GM12878 (cell line): ENCODE measurements around the gene CTSS. TPM values are rescaled to one million over a fixed set of nuclear protein-coding genes. Genes with fewer than 3 reads are reported as not detected.

Source experiments
- ATAC-seq: fragments of 200-7000 bp; cut with Tn5 transposase; 3 replicates; pipeline ENCODE4 v1.9.1; 2020; ENCODE audit warnings: mild to moderate bottlenecking, moderate library complexity
- BruUV-seq: library from RNA; stranded (reverse); fragments of 400-500 nt; replicated peaks from 2 replicates; lab custom pipeline; 2021; lab: Mats Ljungman, UMichigan
- CTCF ChIA-PET: fragments of 300-600 bp; sonication (Branson Sonifier 250); formaldehyde crosslinking; extraction: SDS; loops from one replicate; lab custom pipeline; 2021; ENCODE audit warnings: inconsistent platforms; lab: Yijun Ruan, JAX
- POLR2A ChIA-PET: fragments of 350-600 bp; formaldehyde crosslinking; extraction: SDS; loops from one replicate; lab custom pipeline; 2021; ENCODE audit warnings: inconsistent platforms; lab: Charles Lee
- RAD21 ChIA-PET: fragments of 300-600 bp; sonication (Branson Sonifier 250); formaldehyde crosslinking; loops from one replicate; lab custom pipeline; 2023; ENCODE audit warnings: antibody characterized with exemption; ENCODE audit not compliant: unreplicated experiment; lab: Charles Lee
- SMC1A ChIA-PET: fragments of 300-600 bp; sonication (Branson Sonifier 250); formaldehyde crosslinking; loops from one replicate; lab custom pipeline; 2023; ENCODE audit not compliant: unreplicated experiment, uncharacterized antibody; lab: Charles Lee
- DNase-seq: peaks from one replicate; pipeline ENCODE4 v3.0.0-alpha.2; 2011; ENCODE audit warnings: low read depth, low spot score
- FAIRE-seq: peaks from 3 replicates; lab custom pipeline; 2011; peaks lifted over from hg19 to GRCh38; lab: Jason Lieb, UNC
- H2AFZ ChIP-seq: 2 replicates; pipeline ENCODE4 v1.6.0; 2011; ENCODE audit warnings: low read depth, low read length, control low read depth; ENCODE audit not compliant: control insufficient read depth
- H3K27ac ChIP-seq: 2 replicates; pipeline ENCODE4 v1.5.1; 2011; ENCODE audit warnings: control low read depth; ENCODE audit not compliant: control insufficient read depth, insufficient read depth
- H3K27me3 ChIP-seq, 2 experiments: replicated peaks in 1 of 2; 2 replicates each; pipeline versions ENCODE4 v1.6.0 to v1.6.1; 2011; ENCODE audit warnings: low read length in 1 of 2; ENCODE audit not compliant: control insufficient read depth in 2 of 2, insufficient read depth in 2 of 2
- H3K36me3 ChIP-seq, 2 experiments: 2 replicates each; pipeline ENCODE4 v1.5.1; 2011; ENCODE audit warnings: low read length in 1 of 2; ENCODE audit not compliant: control insufficient read depth in 2 of 2, insufficient read depth in 2 of 2
- H3K4me1 ChIP-seq: 2 replicates; pipeline ENCODE4 v1.6.1; 2011; ENCODE audit warnings: mild to moderate bottlenecking, low read length, moderate library complexity, mixed read lengths; ENCODE audit not compliant: control insufficient read depth, insufficient read depth
- H3K4me2 ChIP-seq: 2 replicates; pipeline ENCODE4 v1.6.0; 2011; ENCODE audit warnings: control low read depth; ENCODE audit not compliant: control insufficient read depth, insufficient read depth
- H3K4me3 ChIP-seq: fragments of 200-600 bp; sonication (generic); 2 replicates; pipeline ENCODE4 v1.5.1; 2016
- H3K79me2 ChIP-seq: 2 replicates; pipeline ENCODE4 v1.6.0; 2011; ENCODE audit warnings: low read length; ENCODE audit not compliant: control insufficient read depth, insufficient read depth
- H3K9ac ChIP-seq: 2 replicates; pipeline ENCODE4 v1.8.0; 2011; ENCODE audit warnings: low read length, control low read depth, mixed read lengths; ENCODE audit not compliant: control insufficient read depth, insufficient read depth
- H3K9me3 ChIP-seq: replicated peaks from 3 replicates; pipeline ENCODE4 v1.5.1; 2011; ENCODE audit warnings: mild to moderate bottlenecking, low read length; ENCODE audit not compliant: control insufficient read depth, insufficient read depth
- H4K20me1 ChIP-seq: 2 replicates; pipeline ENCODE4 v1.6.0; 2011; ENCODE audit not compliant: control insufficient read depth, insufficient read depth
- CHD1 ChIP-seq: IDR thresholded peaks from 2 replicates; pipeline ENCODE4 v1.6.1; 2012; ENCODE audit warnings: low read depth, low read length, improper control_type of control experiment
- ETV6 ChIP-seq, 2 experiments: fragments of 450-650 bp in 1 of 2; IDR thresholded peaks in 1 of 2; conservative IDR thresholded peaks in 1 of 2; 2 replicates each; pipeline ENCODE4 v1.6.1; 2014; ENCODE audit warnings: antibody characterized with exemption in 1 of 2, borderline replicate concordance in 1 of 2, low read depth in 1 of 2, mild to moderate bottlenecking in 1 of 2, moderate library complexity in 1 of 2
- IKZF2 ChIP-seq, 2 experiments: fragments of 450-650 bp; IDR thresholded peaks; 2 replicates each; pipeline ENCODE4 v1.6.1; 2017; ENCODE audit warnings: mild to moderate bottlenecking in 2 of 2, moderate library complexity in 2 of 2
- MXI1 ChIP-seq: fragments of 150-350 bp; IDR thresholded peaks from 2 replicates; pipeline ENCODE4 v1.6.1; 2011; ENCODE audit warnings: low read depth, mild to moderate bottlenecking, inconsistent platforms, low read length, improper control_type of control experiment
- NFIC ChIP-seq: IDR thresholded peaks from 2 replicates; pipeline ENCODE4 v1.6.1; 2012; ENCODE audit warnings: low read depth, mild to moderate bottlenecking, inconsistent platforms, low read length, moderate library complexity
- NR2C2 ChIP-seq: IDR thresholded peaks from 2 replicates; pipeline ENCODE4 v1.6.1; 2011; ENCODE audit warnings: borderline replicate concordance, low read depth; ENCODE audit not compliant: control insufficient read depth, insufficient read length
- RUNX3 ChIP-seq: IDR thresholded peaks from 2 replicates; pipeline ENCODE4 v1.6.1; 2012; ENCODE audit warnings: low read length, inconsistent platforms
- WGBS: methylation state at CpG from one replicate; pipeline ENCODE4 v1.1.6; 2016; ENCODE audit warnings: low lambda C conversion rate; ENCODE audit not compliant: insufficient replicate concordance, insufficient coverage; ENCODE audit errors: missing lambda C conversion rate; 5-methylcytosine and 5-hydroxymethylcytosine counted together
- in situ Hi-C: fragments of 300-500 bp; cut with MboI; formaldehyde crosslinking; loops from 9 replicates; pipeline ENCODE4 v1.14.3; 2018; ENCODE audit warnings: mixed read lengths
- intact Hi-C: fragments of 100-400 bp; cut with micrococcal nuclease; formaldehyde crosslinking; loops from one replicate; pipeline ENCODE4 v1.14.2; 2022; ENCODE audit not compliant: unreplicated experiment
- polyA plus RNA-seq, 11 experiments: library from polyadenylated mRNA; depleted of rRNA in 4 of 11; unstranded in 6 of 11; stranded (reverse) in 5 of 11; fragments of >200 nt; fragmentation: Nextera tagmentation in 4 of 11; fragmentation: Illumina TruSeq in 1 of 11; extraction: Ambion mirVana in 4 of 11; extraction: Trizol in 1 of 11; gene quantifications; 1 replicate in 1 of 11; 2 replicates in 10 of 11; pipeline versions ENCODE4 v1.2.1 to v1.2.3, GENCODE V29; 2011 to 2016; ENCODE audit warnings: inconsistent platforms in 2 of 11, missing spikeins in 2 of 11, low read depth in 1 of 11
- total RNA-seq, 4 experiments: library from RNA; depleted of rRNA in 3 of 4; stranded (reverse); fragments of >200 nt in 3 of 4; fragmentation: Illumina TruSeq in 1 of 4; extraction: Trizol in 1 of 4; gene quantifications; 2 replicates each; pipeline versions ENCODE4 v1.2.1 to v1.2.3, GENCODE V29; 2013 to 2021
- TF ChIP-seq, protein P1 (sequence below): fragments of 450-650 bp; IDR thresholded peaks from 2 replicates; pipeline ENCODE4 v1.6.1; 2017; ENCODE audit warnings: low read depth, mild to moderate bottlenecking, moderate library complexity

The CTSS gene
- total and polyA plus RNA-seq, 10 of the 15 experiments (the other 5 are each of a cell fraction or from before 2014, with no cell fraction given) = 32.8 to 174 (median 60.9) TPM

DNA sequence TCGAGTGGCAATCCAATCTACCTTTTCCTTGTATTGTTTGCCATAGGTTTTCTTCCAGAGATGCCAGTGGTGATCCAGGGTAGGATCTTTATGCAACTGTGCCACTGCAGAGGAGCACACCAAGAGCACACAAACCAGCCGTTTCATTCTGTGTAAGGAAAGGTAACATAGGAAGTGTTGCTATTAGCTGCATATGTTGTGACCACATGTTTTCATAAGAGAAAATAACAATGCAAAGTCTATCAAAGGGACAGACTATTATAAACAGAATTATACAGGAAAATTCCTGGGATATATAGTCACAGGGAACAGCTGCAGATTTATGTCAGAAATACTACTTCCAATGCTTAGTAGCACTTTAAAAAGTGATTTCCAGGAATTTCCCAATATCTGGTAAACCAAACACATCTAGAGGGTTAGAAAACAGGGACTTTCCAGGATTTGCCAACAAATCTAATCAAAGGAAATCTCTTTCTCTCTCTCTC, 919 bp downstream of the CTSS start:
- no TSS peak for BruUV-seq
- Histone ChIP-seq H3K4me2 (peak overlapping the region; percentile 66), H3K27me3 (no peaks in the 10 kb centered on the region), H3K27ac (peak overlapping the region; percentile 96), H3K79me2 (peaks cover 43% of the 10 kb centered on the region), H3K4me1 (peaks cover 9% of the 10 kb centered on the region), H3K9ac (peak overlapping the region; percentile 83), H2AFZ (no peak overlapping the region; the same call in 1 of the 2 replicates), H3K4me3 (peak overlapping the region; percentile 77), H4K20me1 (no peaks in the 10 kb centered on the region; the same call in 1 of the 2 replicates), H3K9me3 (peaks cover 5% of the 10 kb centered on the region; the same call in 2 of the 3 replicates), H3K36me3 (peaks cover 0 to 6% of the 10 kb centered on the region in 2 experiments; a peak in 2 of 4 replicates)
- no peak for DNase-seq
- CTCF ChIA-PET = interaction anchor here (0.8 to 2.9 kb wide), 8 partner anchors 44 to 204 kb away, joined by 3 to 13 read pairs (median 4); partner anchors contain the start of genes CTSK, GOLPH3L and SETDB1
- in situ Hi-C loops (no loop called here), intact Hi-C loops (loop anchor here (2.0 to 10.0 kb wide), 6 partner anchors 48 to 210 kb away; partner anchors contain the start of genes ARNT, CERS2 and ENSA)
- WGBS = 0% methylated on average over 2 of the region's 2 CpGs
- SMC1A ChIA-PET = interaction anchor here (0.8 to 2.1 kb wide), 12 partner anchors 12 to 204 kb away, joined by 3 to 9 read pairs (median 4); partner anchors contain the start of genes GOLPH3L and SETDB1
- FAIRE-seq = peak; percentile 31
- POLR2A ChIA-PET = interaction anchor here (0.5 to 1.7 kb wide), 6 partner anchors 57 to 444 kb away, joined by 3 to 6 read pairs (median 4); partner anchors contain the start of genes ENSA, GOLPH3L and SETDB1
- peak; percentile 77 for ATAC-seq
- RAD21 ChIA-PET = interaction anchor here (0.6 to 3.3 kb wide), 11 partner anchors 23 to 201 kb away, joined by 3 to 21 read pairs (median 4); partner anchors contain the start of genes ENSA, GOLPH3L and MCL1
- TF ChIP-seq ETV6 (conservative IDR thresholded peaks at IDR 0.05 in 1 of 2, IDR thresholded peaks at IDR 0.05 in 1 of 2; ENCODE audit: borderline replicate concordance in 1 of 2, low read depth in 1 of 2) (0 out of 4 replicates have a peak, but pooled peaks of 1 of the 2 experiments have one; percentile 29), CHD1 (no peak), MXI1 (0 out of 2 replicates have a peak, but pooled peaks have one; percentile 47), NFIC (0 out of 2 replicates have a peak, but pooled peaks have one; percentile 9), NR2C2 (no peak), IKZF2 (IDR thresholded peaks at IDR 0.05) (0 out of 4 replicates have a peak, but pooled peaks of 1 of the 2 experiments have one; percentile 12), RUNX3 (peak; percentile 30; the same call in 1 of the 2 replicates)
- TF ChIP-seq, protein P1, sequence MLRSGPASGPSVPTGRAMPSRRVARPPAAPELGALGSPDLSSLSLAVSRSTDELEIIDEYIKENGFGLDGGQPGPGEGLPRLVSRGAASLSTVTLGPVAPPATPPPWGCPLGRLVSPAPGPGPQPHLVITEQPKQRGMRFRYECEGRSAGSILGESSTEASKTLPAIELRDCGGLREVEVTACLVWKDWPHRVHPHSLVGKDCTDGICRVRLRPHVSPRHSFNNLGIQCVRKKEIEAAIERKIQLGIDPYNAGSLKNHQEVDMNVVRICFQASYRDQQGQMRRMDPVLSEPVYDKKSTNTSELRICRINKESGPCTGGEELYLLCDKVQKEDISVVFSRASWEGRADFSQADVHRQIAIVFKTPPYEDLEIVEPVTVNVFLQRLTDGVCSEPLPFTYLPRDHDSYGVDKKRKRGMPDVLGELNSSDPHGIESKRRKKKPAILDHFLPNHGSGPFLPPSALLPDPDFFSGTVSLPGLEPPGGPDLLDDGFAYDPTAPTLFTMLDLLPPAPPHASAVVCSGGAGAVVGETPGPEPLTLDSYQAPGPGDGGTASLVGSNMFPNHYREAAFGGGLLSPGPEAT = peak; percentile 41; the same call in 1 of the 2 replicates
